GF-D8 (cell line): ENCODE results near the gene CARMIL1.

ENCODE experiments used
- DNase-seq: peaks from one replicate; lab custom pipeline; 2025; lab: John Stamatoyannopoulos, UW

CARMIL1 gene

DNA sequence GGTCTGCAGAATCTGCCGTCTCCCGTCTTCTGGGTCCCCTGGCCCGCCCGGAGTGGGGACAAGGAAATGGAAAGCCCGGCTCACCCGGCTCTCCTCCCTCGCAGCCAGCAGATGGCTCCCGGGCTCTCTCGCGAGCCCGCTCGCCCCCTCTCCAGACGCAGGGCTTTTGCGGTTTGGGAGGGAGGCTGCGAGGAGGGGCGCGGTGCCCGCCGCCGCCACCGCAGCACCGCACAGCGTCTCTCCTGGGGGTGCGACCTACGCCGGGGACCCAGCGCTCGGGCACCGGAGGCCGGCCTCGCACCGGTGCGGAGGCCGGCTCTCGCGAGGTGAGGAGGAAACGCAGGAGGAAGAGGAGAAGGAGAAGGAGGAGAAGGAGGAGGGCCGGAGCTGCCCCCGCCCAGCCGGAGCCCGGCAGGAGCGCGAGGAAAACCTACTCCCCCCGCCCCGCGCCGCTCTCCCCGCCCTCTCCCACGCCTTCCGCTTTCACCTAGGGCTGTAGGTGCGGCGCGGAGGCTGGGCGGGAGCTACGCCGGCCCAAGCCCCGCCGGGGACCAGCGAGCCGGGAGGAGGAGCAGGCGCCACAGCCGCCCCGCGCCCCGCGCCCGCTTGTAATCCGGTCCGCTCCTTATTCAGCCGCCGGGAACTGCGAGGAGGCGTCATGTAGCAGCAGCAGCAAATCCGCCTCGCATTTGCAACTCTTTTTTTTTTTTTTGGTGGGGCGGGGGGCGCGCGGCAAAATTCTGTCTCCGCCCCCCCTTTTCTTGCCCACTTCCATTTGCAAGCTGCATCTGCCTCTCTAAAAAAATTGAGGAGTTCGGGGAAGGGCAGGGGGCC, at the start of gene CARMIL1:
CARMIL1 (plus strand) TSS at position 461 of the 834 bp plus-strand sequence. CDS start 422 bp downstream, outside the sequence.
- DNase-seq, result no peak

DNA sequence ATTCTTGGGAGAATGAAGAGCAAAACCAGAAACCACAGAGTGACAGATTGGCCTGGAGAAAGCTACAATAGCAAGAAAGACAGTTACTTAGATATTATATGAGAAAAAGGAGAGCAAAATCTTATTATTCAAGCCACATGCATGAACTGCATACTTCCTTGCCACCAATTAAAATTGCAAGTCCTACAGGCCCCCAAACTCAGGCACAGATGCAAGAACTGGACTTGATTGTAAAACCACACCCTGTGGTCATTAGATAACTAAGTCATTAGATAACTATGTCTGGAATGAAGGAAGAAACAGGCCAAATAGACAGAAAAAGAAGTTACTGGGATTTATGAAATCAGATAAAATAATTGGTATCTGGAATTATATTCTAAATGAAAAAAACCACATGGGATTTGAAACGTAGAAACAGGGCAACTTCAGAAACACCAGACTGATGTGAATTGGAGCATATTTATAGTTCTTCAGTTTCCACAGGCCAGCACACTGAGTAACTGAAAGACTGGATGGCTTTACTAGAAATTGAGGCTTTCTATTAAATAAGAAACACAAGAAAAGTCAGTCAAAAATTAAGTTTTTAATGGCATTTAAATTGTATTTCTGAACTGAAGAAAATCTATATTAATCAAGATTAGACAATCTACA, 49.4 kb upstream of the CARMIL1 start:
- DNase-seq, result no peak

DNA sequence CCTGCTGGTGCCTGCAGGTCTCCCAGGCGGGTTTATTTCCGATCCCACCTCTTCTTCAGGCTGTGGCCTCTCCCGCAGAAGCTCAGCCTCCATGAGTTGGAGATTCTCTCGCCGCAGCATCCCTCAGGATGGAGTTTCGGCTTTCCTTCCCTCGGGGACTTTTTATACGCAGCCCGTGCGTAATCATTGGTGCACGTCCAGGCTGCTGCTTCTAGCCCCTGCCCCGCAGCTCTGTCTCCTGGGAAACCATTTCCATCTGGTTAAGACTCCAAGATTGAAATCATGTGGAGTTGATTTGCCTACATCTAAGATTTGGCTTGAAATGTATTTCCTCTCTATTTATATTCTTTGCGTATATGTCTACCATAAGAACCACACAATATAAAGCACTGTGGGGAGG, 46.7 kb upstream of the CARMIL1 start:
- DNase-seq, result no peak

DNA sequence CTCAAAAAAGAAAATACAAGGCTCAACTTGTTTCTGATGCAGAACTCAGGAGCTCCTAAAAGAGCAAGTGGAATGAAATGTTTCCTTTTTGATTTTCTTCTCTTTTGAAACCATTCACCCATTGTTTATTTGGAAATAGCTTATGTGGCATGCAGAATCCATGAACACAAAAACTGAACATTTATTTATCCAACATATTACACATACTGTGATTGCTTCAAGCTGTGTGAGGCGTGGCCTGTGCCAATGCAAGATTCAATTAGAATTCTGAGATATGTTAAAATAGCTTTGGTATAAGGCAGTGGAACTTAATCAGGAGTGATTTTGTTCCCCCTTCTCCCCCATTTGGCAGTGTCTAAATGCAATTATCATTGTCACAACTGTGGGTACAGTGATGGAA, 45.9 kb upstream of the CARMIL1 start:
- DNase-seq, result no peak

DNA sequence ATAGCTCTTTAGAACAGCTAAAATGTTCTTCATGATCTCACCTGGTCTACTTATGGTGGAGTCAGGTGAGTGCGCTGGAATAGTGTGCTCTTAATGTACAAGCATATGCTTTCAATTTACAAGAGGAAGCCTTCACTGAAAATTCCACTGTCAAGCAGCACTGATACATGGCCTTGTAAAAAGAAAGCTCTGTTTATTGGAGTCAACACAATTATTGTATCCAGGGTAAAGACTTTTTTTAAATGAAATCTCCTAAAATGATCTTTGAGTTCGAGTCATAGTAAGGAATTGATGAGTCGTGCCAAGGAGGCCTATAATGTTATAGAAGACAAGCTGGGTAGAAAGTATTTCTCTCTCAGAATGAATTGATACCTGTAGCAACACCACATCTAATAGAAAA, 41.6 kb upstream of the CARMIL1 start:
- DNase-seq, result no peak

DNA sequence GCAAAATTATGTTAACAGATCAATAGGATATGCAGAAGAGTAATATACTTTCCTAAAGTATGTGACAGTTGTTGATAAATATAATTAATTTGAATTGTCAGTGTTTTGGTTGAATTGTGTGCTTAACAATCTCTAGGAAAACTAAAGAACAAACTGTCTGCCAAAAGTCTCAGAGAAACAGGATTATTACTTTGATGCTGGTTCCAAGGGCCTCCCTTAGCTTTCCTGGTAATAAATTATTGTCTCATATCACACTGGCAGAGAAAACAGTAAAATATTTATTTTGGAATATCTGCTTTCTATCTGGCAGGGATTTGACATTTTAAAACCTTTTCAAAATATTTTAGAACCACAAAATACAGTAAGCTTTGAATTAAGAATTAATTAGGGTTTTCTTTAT, 40.1 kb upstream of the CARMIL1 start:
- no peak for DNase-seq

DNA sequence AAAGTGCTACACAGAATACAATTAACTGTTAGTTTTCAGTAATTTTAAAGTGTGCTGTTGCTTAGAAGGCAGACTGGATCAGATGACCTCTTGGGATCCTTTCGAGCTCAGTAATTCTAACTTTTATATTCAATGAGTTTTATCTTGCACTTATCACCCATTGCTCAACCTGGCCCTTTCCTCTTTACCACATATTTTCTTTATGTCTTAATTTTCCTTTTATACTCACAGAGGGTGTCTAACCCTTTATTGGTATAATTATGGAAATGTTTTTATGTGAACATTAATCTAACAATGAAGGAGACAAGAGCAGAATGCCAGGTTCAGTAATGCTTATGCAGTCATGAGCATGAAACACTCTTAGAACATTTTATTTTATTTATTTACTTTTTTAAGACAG, 39.7 kb upstream of the CARMIL1 start:
- no peak for DNase-seq

DNA sequence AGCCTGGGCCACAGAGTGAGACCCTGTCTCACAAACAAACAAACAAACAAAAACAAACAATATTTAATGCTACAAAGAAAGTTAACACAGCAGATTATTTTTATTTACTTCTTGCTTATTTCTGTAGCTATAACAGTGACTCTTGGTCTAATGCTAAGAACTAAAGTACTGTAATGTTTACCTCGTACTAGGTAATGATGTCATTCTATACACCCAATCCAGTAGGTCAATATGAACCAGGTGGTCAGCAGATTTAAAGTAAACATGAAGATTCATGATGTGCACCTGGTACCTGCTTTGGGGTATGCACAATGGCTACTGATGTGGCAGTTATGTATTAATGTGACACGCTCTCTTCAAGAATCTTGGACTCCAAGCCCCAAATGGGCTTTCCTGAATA, 36.6 kb upstream of the CARMIL1 start:
- DNase-seq, result no peak

DNA sequence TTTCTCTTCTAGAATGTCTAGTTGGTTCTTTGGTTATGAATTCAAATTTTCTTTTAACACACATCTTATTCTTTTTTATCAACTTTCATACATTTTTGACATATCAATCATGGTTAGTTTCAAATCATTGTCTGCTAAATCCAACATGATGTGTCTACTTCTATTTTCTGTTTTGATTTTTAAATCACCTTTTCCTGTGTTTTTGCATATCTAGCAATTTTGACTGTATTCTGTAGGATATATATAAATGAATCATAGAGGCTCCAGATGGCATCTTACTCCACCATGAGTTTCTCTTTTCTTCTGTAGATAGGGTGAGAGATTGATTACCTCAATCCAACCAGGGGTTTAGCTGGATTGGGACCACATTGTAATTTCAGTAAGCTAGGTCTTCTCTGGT, 34.3 kb upstream of the CARMIL1 start:
- no peak for DNase-seq

DNA sequence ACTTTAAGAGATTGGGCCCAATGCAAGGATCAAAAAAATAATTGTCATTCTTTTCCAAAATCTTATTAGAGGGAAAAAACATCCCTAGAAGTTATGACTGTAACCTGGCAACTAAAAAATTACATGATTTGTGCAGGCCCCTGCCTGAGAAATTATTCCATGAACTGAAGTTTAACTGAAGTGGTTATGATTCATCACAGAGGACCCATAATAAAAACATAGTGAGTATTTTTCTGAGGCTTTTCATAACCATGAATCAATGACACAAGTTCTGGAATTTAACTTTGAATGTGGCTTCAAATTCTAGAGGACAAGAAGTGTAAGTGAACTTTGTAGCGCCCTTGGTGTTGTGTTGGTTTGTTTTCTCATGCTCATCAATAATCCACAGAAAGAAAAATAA, 31.1 kb upstream of the CARMIL1 start:
- DNase-seq, result no peak

DNA sequence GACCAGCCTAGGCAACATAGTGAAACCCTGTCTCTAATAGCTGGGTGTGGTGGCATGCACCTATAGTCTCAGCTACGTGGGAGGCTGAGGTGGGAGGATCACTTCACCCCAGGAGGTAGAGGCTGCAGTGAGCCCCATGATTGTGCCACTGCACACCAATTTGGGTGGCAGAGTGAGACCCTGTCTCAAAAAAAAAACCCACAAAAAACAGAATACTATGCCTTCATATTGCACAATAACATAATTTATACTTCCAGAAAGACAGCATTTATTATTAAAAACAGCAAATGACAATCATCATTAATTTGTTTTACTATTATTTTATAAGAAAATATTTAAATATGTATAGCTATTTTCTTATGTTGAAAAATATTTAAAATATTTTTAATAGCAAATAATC, 30.0 kb upstream of the CARMIL1 start:
- no peak for DNase-seq

DNA sequence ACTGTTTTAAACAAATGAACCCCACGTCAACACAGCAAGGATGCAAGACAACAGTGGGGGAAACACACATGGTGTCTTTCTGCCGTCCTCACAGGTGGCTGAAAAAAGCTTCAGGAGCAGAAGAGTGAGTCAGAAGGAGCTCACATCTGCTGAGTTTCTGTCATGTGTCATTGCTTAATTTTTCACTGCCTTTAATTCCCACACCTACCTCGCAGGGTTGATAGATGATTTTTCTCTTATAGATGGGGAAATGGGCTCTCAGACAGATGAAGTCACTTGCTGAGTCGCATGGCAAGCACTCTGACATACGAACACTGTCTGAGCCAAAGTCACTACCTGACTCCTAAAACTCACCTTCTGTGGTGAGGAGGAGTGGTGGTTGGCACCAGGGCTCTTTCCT, 28.3 kb upstream of the CARMIL1 start:
- DNase-seq, result no peak

DNA sequence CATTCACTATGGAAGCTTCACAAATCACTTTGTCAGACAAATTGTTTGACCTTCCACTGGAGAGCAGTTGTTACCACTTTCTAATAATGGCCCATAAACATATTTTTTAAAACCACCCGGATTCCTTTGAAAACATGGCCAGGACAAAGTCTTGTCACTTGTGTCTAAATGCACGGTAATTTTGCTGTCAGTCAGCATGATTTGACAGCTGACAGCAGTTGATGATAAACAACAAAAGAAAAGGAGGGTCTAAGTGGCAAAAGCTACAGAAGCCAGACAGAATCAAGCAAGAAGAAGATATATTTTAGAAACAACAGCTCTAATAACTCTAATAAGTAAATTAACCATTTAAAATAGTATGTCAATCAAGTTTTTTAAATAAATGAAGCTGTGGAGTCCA, 27.7 kb upstream of the CARMIL1 start:
- no peak for DNase-seq

DNA sequence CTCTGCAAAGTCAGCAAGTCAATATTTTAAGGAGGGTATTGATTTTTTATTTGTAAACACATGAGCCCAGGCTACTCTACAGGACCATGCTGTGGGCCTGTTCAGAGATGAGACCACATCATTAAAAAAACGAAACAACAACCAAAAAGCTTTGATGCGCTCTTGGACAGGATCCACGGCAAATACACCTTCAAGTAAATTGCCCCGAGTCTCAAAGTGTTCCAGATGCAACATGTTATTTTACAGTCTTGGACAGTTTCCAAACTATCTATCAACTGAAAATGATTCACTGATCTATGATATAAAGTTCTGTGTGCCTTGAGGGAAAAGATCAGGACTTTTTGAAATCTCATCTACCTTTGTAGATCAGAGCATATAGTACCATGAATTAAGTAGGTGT, 25.8 kb upstream of the CARMIL1 start:
- DNase-seq, result no peak

DNA sequence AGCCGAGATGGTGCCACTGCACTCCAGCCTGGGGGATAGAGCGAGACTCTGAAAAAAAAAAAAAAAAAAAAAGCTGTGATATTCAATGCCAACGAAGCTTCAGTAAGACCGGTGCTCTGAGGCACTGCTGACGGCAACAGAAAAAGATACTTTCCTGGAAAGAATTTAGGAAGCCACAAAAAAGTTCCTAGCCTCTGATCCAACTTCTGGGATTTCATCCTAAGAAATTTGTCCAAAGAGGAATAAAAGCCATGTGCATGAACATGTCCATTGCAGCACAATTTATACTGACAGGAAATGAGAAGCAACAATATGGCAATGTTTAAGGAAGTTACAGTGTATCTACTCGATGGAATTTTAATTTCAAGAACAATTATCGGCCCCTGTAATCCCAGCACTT, 24.5 kb upstream of the CARMIL1 start:
- DNase-seq, result no peak

DNA sequence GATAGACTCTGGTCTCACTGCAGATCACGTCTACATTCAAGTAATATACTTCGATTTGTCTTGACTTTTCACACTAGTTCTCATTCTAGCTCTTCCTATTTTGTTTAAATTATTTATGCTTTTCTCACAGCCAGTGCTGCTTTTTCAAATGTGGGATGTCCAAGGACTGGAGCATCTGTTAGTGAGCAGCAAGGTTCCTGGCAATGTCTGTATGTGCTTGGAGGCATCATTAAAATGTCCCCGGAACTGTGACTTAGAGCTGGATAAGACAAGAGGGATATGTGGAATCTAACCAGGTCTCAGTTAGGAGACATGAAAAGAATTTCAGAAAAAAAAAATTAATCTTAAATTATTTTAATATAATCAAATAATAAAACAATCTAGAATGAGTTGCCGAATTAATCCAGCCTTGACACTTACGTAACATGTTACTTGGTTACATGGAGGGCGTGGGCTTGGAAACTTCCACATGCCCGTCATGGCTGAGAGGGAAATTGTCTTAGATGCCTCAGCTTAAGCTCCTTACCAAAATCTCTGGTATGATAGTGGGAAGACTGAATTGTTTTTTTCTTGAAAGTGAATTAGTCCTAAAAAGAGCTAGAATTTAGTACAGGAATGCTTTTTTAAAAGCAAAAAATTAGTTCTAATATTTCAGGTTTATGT, 21.4 kb upstream of the CARMIL1 start:
- DNase-seq, result no peak

DNA sequence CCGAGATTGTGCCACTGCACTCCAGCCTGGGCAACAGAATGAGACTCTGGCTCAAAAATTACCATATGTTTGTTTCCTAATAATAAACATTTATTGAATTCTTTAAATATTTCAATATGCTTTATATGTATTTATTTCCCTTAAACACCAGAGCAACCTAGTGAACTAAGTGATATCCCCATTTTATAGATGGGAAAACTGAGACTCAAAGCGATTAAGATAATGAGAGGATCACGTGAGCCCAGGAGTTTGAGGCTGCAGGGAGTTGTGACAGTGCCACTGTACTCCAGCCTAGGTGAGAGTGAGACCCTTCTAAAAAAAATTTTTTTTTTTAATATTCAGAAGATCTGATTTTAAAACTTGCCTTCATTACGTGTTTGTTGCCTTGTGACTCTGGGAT, 19.4 kb upstream of the CARMIL1 start:
- DNase-seq, result no peak

DNA sequence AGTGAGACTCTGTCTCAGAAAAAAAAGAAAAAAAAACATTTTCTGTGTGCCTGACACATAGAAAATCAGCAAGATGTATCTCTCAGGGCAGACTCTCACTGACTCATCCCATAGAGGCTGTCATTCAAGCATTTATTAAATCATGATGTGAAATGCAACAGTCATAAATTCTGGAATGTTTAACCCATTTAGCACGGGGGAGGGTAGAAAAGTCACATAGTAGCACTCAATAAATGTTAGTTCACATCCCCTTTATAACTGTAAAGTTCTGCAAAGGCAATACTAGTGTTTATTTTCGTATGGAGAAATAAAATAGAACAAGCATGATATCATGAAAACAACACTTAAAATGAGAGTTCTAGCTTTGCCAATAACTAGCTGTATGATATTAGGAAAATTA, 15.5 kb upstream of the CARMIL1 start:
- DNase-seq, result no peak

DNA sequence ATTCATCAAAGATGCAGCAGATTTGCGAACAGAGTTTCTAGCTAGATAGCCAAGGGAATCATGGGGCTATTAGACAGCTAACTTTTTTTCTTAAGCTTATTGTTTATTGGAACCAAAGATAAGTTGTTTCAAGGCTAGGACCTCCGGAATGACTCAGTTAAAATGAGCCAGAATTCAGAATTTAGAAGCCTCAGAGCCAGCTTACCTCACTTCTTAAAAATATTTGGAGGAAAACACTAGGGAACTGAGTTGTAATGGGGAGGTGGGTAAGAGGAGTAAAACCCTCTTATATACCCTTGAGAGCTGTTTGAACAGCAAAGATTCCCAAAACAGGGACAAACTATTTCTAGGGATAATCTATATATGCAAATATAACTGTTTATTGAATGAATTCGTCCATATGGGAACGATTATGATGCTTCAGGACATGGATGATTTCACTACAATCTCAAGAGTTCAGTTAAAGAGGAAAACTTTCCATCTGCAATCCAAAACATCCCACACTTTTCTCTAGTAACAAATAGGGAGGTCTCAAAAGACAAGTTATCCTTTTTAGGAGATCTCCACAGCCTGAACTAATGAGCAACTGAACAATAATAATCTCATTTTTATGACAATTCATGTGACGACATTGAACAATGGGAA, 12.6 kb upstream of the CARMIL1 start:
- DNase-seq, result no peak

DNA sequence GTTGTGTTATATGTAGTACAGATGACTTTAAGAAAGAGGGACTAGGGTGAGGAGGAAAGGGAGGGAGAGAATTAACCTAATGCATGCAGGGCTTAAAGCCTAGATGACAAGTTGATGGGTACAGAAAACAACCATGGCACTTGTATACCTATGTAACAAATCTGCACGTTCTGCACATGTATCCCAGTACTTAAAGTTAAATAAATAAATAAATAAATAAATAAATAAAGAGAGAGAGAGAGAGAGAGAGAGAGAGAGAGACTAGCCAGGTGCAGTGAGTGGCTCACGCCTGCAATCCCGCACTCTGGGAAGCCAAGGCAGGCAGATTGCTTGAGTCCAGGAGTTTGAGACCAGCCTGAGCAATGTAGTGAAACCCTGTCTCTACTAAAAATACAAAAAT, 11.5 kb upstream of the CARMIL1 start:
- no peak for DNase-seq

DNA sequence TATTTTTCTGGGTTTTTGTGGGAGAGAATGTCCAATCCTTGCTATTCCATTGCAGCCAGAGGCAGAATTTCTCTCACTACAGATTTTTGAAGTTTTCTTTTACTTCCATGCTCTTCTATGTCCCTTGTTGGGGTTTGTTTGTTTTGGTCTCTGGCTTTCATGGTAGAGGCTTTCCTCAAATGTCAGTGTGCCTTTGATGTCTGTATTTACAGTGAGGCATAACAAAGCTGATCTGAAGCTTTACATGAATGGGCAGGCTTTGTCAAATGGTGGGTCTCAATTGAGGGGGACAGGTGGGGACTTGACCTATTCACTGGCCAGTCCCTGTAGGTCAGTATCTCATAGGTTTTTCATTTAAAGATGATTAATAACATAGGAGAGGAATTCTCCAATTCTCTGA, 8.6 kb upstream of the CARMIL1 start:
- no peak for DNase-seq

DNA sequence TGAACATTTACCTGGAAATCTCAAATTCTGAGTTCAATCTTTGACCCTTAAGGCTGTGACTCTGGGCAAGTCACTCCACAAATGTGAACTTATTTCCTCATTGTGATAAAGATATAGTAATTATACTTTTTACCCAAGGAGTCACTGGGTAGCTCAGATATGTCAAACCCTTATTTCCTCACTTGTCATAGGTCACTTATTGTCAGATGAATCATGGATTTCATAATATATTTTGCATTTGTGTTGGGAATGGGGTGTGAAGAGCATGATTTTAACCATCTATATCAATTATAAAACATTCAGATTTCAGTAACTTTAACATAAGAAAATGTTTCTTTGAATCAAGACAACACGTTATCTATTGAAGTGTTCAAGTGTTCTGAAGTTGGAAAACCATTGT, 3.7 kb upstream of the CARMIL1 start:
- DNase-seq, result no peak

DNA sequence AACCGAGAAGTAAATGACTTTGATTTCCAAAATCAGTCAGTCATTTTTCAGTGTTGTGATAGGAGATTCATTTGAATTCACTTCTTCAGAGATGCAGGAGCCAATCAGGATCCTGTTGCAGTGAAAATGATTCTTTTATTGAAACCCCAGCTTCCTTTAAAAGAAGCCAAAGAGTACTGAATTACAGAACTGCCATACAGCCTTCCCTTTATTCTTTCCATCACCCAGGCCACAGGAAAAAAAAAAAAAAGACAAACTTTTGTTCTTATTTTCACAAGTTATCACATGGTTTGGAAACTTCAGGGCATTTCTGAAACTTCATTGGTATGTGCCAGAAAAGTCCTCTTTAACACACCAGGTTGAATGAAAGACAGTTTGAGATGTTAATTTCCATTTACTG, 1.8 kb upstream of the CARMIL1 start:
- no peak for DNase-seq
